ELF-1 (cell line): Measurements from ENCODE around the gene WIZ.
"Not testable (repeated sequence)": the region's sequence is repeated elsewhere in the genome, so short reads cannot be mapped to it uniquely, and the experiment has no call there.

Experiments used
- DNase-seq: peaks from one replicate; pipeline ENCODE4 v3.0.0-alpha.2; 2016; ENCODE audit warnings: low read depth, low spot score

WIZ gene

GRCh38 chr19:15449620-15450527 lies at the start of gene WIZ:
Gene WIZ, minus strand, starts transcription at chr19:15449956. Its CDS starts 1,649 bp downstream, at chr19:15448307.
- peak; percentile 42 for DNase-seq

- no peak for DNase-seq
Observed at GRCh38 chr19:15498910-15499309, 49.2 kb upstream of the WIZ start.

DNA sequence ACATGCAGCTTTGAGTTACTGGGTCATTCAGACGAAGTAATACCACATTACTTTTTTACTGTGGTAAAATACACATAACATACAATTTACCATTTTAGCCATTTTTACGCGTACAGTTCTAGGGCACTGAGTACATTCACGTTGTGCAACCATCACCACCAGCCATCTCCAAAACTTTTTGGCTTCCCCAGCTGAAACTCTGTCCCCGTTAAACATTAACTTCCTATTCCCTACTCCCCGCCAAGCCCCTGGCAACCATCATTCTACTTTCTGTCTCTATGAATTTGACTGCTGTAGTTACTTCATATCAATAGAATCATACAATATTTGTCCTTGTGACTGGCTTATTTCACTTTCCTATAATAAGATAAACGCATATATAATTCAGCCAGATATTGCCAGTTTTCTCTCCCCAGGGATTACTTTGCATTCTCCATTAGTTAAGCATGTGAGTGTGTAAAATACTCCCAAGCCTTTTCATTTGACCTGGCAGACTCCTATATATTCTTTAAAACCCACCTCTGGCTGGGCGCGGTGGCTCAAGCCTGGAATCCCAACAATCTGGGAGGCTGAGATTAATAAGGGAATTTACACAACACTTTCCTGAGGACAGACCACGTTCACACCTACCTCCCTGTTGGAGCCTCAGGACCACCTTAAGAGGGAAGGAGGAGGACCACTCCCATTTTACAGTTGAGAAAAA lies 48.6 kb upstream of the WIZ start:
- no peak for DNase-seq

GRCh38 chr19:15495151-15495550 lies 45.4 kb upstream of the WIZ start:
- no peak for DNase-seq

DNA sequence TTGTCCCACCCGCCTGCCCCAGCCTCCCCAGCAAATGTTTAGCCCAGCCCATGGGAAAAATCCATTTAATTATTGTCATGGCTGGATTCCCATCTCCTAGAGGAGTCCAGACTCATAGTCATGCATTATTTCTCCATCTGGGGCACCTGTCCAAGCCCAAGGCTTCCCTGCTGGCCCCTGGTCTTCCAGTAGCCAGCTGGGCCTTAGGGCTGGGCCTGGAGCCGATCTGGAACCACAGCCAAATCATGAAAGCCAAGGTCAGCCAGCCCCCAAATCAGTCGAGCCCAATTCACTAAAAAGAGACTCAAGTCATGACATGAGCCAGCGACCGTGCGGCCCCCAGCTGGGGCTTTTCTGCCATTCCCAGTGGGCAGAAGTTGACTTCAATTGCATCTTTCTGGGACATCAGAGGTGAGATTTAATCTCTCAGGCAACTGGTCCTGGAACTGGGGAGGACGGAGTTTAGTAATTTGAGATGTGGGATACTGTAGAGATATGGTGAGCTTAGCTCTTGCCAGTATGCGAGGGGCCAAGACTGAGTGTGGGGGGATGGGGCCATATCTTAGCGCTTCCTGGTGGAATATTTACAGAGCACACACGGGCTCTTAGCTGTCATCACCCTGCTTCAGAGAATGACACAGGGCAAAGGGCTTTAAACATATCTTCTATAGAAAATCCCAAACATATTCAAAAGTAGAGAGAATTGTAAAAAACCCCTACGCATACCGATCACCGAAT lies 38.9 kb upstream of the WIZ start:
- no peak for DNase-seq

DNA sequence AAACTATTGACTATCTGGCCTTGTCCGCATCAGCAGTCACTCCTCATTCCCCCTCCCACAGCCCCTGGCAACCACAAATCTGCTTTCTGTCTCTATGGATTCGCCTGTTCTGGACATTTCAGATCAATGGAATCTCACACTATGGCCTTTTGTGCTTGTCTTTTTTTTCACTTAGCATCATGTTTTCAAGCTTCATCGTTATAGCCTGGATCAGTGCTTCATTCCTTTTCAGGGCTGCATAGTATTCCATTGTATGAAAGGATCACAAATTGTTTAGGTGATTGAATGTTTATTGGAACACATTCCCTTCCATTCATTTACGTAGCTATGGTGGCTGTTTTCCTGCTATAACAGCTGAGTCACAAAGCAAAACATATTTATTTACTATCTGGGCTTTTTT lies 37.3 kb upstream of the WIZ start:
- no peak for DNase-seq

- DNase-seq = not testable (repeated sequence)
Observed at GRCh38 chr19:15485768-15486167, 36.0 kb upstream of the WIZ start.

GRCh38 chr19:15480996-15481395 lies 31.2 kb upstream of the WIZ start:
- DNase-seq = not testable (repeated sequence)

DNA sequence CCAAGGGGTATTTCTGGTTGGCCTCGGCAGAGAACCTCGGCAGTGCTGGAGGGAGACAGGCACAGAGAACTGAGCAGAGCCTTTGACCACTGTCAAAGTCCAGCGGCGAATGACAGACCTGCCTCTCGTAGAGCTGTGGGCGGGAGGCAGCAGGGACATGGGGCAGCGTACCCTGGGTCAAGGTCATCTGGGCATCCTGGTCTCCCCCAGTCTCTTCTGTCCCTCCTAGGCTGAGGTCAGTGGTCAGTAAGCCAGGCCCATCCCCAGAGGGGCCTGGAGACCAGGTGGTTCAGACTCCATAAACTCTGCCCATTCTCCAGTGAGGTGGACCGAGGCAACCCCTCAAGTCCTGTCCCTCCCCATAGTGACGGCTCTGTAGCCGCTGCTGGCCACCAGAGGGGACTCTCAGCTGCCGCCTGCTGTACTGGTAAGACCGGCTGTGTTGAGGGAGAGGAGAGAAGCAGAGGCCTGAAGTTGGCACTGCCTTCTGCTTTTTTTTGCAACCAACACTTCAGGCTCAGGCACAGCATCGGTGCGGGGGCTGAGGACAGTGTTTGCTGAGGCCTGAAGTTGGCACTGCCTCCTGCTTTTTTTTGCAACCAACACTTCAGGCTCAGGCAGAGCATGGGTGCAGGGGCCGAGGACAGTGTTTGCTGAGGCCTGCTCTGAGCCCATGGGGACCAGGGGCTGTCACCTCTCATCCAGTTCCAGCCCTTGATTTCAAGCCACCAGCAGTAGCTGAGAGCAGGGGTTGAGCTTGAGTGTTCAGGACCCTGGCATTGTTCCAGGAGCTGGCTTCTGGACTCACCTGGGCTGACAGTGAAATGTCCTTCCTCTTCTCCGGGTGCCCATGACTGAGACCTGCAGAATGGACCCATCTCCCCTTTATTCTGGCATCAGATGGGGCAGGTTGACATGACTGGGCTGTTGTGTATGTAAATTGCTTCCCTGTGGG lies 29.9 kb upstream of the WIZ start, which contains the start of gene PGLYRP2:
TSS of gene PGLYRP2 (minus strand) at position 111 of the 955 bp plus-strand sequence. CDS start 130 bp downstream, outside the sequence.
- no peak for DNase-seq

GRCh38 chr19:15476325-15476724 lies 26.6 kb upstream of the WIZ start:
- DNase-seq = no peak

DNA sequence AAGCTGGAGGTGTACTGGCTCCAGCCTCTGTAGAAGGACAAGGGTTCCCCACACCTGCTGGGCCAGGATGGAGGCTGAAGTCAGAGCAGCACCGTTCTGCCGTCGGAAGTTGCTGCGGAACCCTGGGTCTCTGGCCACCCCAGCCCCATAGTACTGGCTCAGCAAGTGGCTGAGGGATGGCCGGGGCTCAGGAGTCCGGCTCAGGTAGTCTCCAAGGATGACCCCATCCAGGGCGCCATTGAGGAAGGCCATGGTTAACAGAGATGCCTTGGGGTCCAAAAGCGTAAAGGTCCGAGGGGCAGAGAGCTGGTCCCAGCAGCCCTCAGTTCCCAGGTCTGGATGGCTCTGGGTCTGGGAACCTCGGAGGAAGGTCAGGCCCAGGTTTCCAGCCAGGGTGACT lies 25.9 kb upstream of the WIZ start:
- DNase-seq = no peak

DNA sequence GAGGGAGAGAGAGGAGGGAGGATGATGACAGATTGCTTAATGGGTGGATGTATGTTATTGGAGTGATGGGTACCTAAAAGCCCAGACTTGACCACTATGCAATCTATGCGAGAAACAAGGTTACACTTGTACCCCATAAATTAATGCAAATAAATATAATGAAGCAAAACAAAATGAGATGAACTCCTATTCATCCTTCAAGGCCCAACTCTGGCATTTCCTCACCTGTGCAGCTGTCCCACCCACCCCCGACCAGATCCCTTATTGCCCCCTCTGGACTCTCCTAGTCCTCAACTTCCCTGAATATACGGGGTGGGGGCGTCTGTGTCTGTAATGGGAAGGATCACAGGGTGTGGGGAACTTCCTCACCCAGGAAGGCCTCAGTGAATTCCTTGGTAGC lies 25.4 kb upstream of the WIZ start:
- DNase-seq = no peak

GRCh38 chr19:15473821-15474220 lies 24.1 kb upstream of the WIZ start:
- not testable (repeated sequence) for DNase-seq

DNA sequence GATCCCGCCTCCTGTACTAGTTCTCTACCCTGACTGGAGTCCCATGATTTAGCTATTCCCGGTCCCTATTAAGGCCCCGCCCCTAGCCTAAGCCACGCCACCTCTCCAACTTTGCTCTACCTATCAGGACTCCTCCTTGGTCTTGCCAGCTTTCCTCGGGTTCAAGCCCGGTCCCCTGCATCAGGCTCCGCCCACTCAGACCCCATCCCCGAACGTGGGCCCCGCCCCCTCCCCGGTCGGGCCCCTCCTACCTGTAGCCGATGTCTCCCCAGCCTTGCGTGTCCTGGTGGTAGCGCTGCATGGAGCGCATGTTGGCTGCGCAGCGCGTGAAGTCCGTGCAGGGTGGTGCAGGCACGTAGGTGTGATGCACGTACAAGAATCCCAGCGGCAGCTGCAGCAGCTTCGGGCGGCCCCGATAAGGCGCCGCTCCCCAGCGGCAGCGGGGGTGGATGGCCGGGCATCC lies 21.9 kb upstream of the WIZ start:
- no peak for DNase-seq

GRCh38 chr19:15469513-15470297 lies 19.9 kb upstream of the WIZ start:
- no peak for DNase-seq

GRCh38 chr19:15468675-15469512 lies 19.1 kb upstream of the WIZ start:
- no peak for DNase-seq

- no peak for DNase-seq
Observed at GRCh38 chr19:15467734-15468214, 18.0 kb upstream of the WIZ start.

DNA sequence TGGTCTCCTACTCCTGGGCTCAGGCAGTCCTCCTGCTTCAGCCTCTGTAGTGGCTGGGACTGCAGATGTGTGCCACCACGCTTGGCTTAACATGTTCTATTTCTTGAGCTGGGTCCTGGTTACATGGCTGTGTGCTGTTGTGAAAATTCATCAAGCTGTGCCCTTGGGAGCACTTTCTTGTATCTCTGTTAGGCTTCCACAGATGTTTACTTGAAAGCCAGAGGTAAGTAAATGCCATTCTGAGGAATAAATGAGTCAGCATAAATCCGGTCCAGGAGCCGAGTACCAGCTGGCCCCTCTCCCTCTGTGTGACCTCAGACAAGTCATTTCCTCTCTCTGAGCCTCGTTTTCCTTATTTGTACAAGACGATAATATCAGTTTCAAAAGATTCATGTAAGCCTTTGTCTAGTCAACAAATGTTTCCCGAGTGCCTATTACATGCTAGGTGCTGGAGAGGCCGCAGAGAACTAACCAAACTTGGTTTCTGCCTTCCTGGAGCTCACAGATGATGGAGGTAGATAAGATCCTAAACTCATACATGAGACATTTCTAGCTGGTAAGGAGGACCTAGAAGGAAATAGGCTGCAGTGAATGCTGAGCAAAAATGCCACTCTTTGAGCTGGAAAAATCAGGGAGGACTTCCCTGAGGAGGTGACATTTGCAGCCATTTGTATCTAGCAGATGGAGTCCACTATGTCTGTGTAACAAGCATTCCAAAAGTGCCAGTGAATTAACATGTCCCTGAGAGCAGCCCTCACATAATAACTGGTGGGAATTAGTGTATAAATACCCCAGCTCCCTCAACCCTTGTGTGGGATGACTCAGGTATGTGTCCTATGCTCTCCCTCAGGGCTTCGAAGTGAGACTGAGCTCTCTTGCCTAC lies 17.3 kb upstream of the WIZ start:
- DNase-seq = no peak
